Fibroblast of mammary gland (primary cell): ENCODE data around the gene LMNB1.

Experiments used
- DNase-seq: peaks from one replicate; pipeline ENCODE4 v3.0.0-alpha.2; 2010; ENCODE audit warnings: low read depth
- H3K4me3 ChIP-seq: 2 replicates; pipeline ENCODE4 v1.5.1; 2011; ENCODE audit warnings: low read depth, mild to moderate bottlenecking, low read length, moderate library complexity; ENCODE audit not compliant: control insufficient read depth
- CTCF ChIP-seq: conservative IDR thresholded peaks from 2 replicates; pipeline ENCODE4 v1.5.1; 2011; ENCODE audit warnings: low read depth, low read length, inconsistent platforms; ENCODE audit not compliant: control insufficient read depth, insufficient read depth

Gene LMNB1

DNA sequence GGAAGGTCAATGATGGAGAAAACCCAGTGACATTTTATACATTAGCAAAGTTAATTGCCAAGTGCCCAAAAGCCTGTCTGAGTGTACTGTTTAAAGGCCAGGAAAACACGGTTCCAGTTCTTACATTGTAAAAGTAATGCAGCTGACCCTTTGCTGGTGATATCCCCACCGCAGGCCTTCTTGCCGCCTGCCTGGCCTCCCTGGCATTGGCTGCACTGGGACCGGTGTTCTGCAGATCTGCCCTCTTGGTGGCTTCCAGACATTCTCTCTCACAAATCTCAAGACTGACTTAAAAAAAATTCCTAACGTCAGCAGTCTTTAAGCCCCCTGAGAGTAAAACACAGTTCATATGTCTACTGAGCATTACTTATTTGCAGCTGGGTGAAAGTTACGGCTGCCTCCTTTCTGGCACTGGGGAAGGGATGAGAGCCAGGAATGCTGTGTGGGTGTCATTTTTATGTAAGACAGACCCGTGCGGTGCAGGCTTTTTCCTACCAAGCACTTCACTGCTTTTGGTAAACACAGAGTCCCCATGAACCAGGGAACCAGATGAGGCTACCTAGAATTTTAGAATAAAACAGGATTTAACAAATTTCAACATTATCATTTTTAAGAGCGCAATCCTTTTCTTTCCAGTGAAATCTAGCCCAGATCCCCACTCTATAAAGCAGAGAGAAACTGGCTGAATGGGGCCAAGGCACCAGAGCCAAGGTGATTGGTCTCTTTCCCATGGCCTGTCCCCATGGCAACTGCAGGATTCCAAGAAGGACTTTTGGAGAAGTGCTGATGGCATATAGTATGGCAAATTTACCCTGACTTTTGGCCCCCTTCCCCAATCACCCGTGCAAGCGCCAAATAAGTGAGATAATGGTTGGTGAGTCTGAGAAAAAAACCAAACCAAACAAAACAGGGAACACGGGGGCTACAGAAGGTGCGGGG lies 80.8 kb downstream of the LMNB1 start:
- no peak overlapping the region for H3K4me3 ChIP-seq
- no peak for TF ChIP-seq CTCF
- peak; percentile 70 for DNase-seq

DNA sequence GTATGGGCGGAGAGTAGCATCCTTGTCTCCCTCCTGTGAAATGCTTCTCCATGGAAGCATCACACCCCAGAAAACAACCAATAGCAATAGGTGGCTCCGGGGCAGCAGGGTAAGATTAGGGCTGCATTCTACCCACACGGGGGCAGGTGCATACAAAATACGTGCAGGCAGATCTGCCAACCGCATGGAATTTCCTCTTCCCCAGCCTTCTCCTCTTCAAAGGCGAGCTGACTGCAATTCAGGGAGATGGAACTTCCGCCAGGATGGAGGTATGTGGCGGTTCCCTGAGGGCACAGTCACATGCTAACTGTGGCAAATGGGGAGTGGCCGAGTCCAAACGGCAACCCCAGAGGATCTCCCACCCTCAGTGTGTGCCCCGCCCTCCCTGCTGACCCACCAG lies 81.5 kb downstream of the LMNB1 start:
- DNase-seq = no peak
- no peak overlapping the region for H3K4me3 ChIP-seq
- no peak for TF ChIP-seq CTCF

GRCh38 chr5:126863402-126863801 lies 86.5 kb downstream of the LMNB1 start:
- H3K4me3 ChIP-seq = no peak overlapping the region
- TF ChIP-seq CTCF = no peak
- no peak for DNase-seq

- no peak overlapping the region for H3K4me3 ChIP-seq
- no peak for TF ChIP-seq CTCF
- no peak for DNase-seq
Observed at GRCh38 chr5:126864042-126864688, 87.2 kb downstream of the LMNB1 start.

DNA sequence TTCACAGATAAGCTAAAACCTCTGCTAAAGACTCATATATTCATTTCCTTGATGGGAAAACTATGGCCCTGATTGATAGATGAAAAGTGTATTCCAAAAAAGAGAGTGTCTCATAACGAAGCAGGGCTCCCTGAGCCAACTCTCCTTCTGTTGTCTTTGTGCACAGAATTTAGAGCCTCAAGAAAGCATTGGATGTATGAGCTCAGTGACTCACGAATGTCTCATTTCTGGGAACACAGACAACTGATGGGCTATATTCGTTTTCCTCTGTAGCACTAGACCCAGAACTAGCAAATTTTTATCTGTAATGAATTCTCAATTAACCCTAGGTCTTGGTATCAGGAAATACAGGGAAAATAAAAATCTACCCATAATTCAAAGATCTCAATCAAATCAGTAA lies 88.4 kb downstream of the LMNB1 start:
- no peak overlapping the region for H3K4me3 ChIP-seq
- TF ChIP-seq CTCF = no peak
- peak; percentile 90 for DNase-seq

DNA sequence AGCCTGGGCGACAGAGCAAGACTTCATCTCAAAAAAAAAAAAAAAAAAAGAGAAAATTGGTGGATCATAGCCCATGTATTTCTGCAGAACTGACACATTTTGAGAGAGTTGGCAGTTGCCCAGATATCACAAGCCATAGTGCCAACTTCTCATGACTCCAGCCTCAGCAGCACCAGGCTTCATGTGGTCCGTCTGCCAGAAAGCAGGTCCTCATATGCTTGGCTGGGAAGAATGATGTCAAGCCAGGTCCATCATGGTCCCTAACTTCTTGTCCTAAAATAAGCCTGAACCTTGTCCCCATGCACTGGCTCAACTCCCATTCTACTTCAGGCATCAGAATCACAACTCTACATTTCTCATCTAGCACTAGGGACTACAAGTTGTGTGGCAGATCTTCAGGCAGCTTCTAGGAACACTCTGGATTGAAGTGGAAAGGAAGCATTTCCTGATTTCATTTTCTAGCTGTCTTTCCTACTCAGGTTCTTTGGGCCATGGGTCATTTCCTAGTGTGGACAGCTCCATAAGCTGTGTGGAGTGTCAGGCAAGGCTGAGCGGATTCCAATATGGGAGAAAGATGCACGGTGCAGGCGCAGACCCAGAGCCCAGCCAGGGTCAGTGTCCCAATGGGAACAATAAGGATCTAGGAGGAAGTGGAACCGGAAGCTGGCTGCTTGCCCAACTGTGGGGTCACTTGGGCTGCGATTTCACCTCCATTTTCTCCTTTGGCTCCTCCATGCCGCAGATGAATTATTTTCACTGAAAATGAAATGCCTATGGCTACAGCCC lies 90.1 kb downstream of the LMNB1 start:
- no peak overlapping the region for H3K4me3 ChIP-seq
- no peak for TF ChIP-seq CTCF

More for the DNA sequence above, 90.1 kb downstream of the LMNB1 start:
- DNase-seq = no peak
